ELF-1 (cell line): ENCODE measurements around the gene SEPTIN8.

Experiments used
- DNase-seq: peaks from one replicate; pipeline ENCODE4 v3.0.0-alpha.2; 2016; ENCODE audit warnings: low read depth, low spot score

SEPTIN8 gene

GRCh38 chr5:132765311-132766019, 11.6 kb downstream of the SEPTIN8 start:
- no peak for DNase-seq

GRCh38 chr5:132764671-132765238, 12.3 kb downstream of the SEPTIN8 start:
- no peak for DNase-seq

- no peak for DNase-seq
Observed at GRCh38 chr5:132764051-132764450, 13.0 kb downstream of the SEPTIN8 start.

GRCh38 chr5:132763181-132764036, 13.6 kb downstream of the SEPTIN8 start:
- DNase-seq, result no peak

GRCh38 chr5:132762246-132763000, 14.6 kb downstream of the SEPTIN8 start:
- no peak for DNase-seq

- DNase-seq, result no peak
Observed at GRCh38 chr5:132761321-132762240, 15.5 kb downstream of the SEPTIN8 start.

- DNase-seq, result no peak
Observed at GRCh38 chr5:132760601-132761317, 16.3 kb downstream of the SEPTIN8 start.

- DNase-seq, result no peak
Observed at GRCh38 chr5:132760049-132760420, 17.0 kb downstream of the SEPTIN8 start.

GRCh38 chr5:132759114-132760048, 17.7 kb downstream of the SEPTIN8 start:
- peak; percentile 83 for DNase-seq

GRCh38 chr5:132758451-132758850, 18.6 kb downstream of the SEPTIN8 start:
- DNase-seq, result no peak

GRCh38 chr5:132756542-132756941, 20.5 kb downstream of the SEPTIN8 start:
- no peak for DNase-seq

- peak; percentile 61 for DNase-seq
Observed at GRCh38 chr5:132754947-132755346, 22.1 kb downstream of the SEPTIN8 start.

GRCh38 chr5:132754111-132754510, 22.9 kb downstream of the SEPTIN8 start:
- DNase-seq, result no peak

- peak; percentile 38 for DNase-seq
Observed at GRCh38 chr5:132753135-132753987, 23.7 kb downstream of the SEPTIN8 start.

- no peak for DNase-seq
Observed at GRCh38 chr5:132752581-132753125, 24.4 kb downstream of the SEPTIN8 start.

GRCh38 chr5:132751971-132752580, 25.0 kb downstream of the SEPTIN8 start:
- no peak for DNase-seq

- no peak for DNase-seq
Observed at GRCh38 chr5:132751444-132751843, 25.6 kb downstream of the SEPTIN8 start.
